HepG2 (cell line): ENCODE data around the gene SH2D3C. TPM values are rescaled to one million over a fixed set of nuclear protein-coding genes. Genes with fewer than 3 reads are reported as not detected.
A peak's percentile ranks its signal among the peaks of the same experiment; 100 is the strongest.

ENCODE experiments used
- ATAC-seq: fragments of 200-7000 bp; cut with Tn5 transposase; 3 replicates; pipeline ENCODE4 v1.9.1; 2020; ENCODE audit warnings: mild to moderate bottlenecking, moderate library complexity
- BruUV-seq: library from RNA; stranded (reverse); fragments of 400-500 nt; replicated peaks from 2 replicates; lab custom pipeline; 2021; lab: Mats Ljungman, UMichigan
- CTCF ChIA-PET: fragments of 300-600 bp; formaldehyde crosslinking; extraction: SDS; loops from one replicate; lab custom pipeline; 2021; ENCODE audit warnings: low total read pairs, inconsistent platforms, low intra/inter-chr PET ratio; lab: Yijun Ruan, JAX
- POLR2A ChIA-PET: fragments of 350-600 bp; sonication (Branson Sonifier 250); formaldehyde crosslinking; loops from one replicate; lab custom pipeline; 2020; ENCODE audit warnings: antibody characterized with exemption, inconsistent platforms; lab: Yijun Ruan, JAX
- DNase-seq: peaks from one replicate; pipeline ENCODE4 v3.0.0-alpha.2; 2015; ENCODE audit warnings: low spot score
- FAIRE-seq: peaks from 3 replicates; lab custom pipeline; 2011; peaks lifted over from hg19 to GRCh38; lab: Jason Lieb, UNC
- H2AFZ ChIP-seq: one replicate; pipeline ENCODE4 v1.6.1; 2011; ENCODE audit warnings: low read length, inconsistent platforms
- H3K27ac ChIP-seq: fragments of 300-600 bp; 3 replicates; pipeline ENCODE4 v1.8.0; 2011; ENCODE audit warnings: mixed run types, mild to moderate bottlenecking, mixed read lengths, low read length, inconsistent platforms; ENCODE audit not compliant: insufficient read depth; ENCODE audit errors: extremely low read length
- H3K27me3 ChIP-seq, 2 experiments: fragments of 200-600 bp in 1 of 2; 2 replicates in 1 of 2; 3 replicates in 1 of 2; pipeline versions ENCODE4 v1.6.0 to v1.8.0; 2011; ENCODE audit warnings: low read length in 2 of 2, mild to moderate bottlenecking in 2 of 2, moderate library complexity in 2 of 2, inconsistent platforms in 1 of 2; ENCODE audit not compliant: insufficient read depth in 2 of 2, control insufficient read depth in 1 of 2
- H3K36me3 ChIP-seq, 2 experiments: fragments of 200-600 bp in 1 of 2; replicated peaks in 1 of 2; 2 replicates in 1 of 2; 3 replicates in 1 of 2; pipeline versions ENCODE4 v1.5.1 to v1.8.0; 2011; ENCODE audit warnings: low read length in 2 of 2, inconsistent platforms in 1 of 2; ENCODE audit not compliant: insufficient read depth in 2 of 2, control insufficient read depth in 1 of 2
- H3K4me1 ChIP-seq: 2 replicates; pipeline ENCODE4 v1.5.1; 2012; ENCODE audit warnings: low read length, inconsistent platforms; ENCODE audit not compliant: insufficient read depth
- H3K4me2 ChIP-seq: 2 replicates; pipeline ENCODE4 v1.6.0; 2011; ENCODE audit warnings: low read depth, low read length, inconsistent platforms
- H3K4me3 ChIP-seq, 3 experiments: fragments of 200-600 bp in 1 of 3; sonication (generic), shearing (Covaris generic) in 1 of 3; replicated peaks in 1 of 3; 2 replicates each; pipeline ENCODE4 v1.5.1; 2011 to 2016; ENCODE audit warnings: low read length in 3 of 3, inconsistent platforms in 2 of 3, low read depth in 2 of 3, mild to moderate bottlenecking in 2 of 3, control low read depth in 1 of 3, mixed read lengths in 1 of 3; ENCODE audit not compliant: insufficient read depth in 1 of 3
- H3K79me2 ChIP-seq: one replicate; pipeline ENCODE4 v1.6.1; 2011; ENCODE audit warnings: low read length, inconsistent platforms; ENCODE audit not compliant: insufficient read depth
- H3K9ac ChIP-seq: 2 replicates; pipeline ENCODE4 v1.6.0; 2011; ENCODE audit warnings: mild to moderate bottlenecking, low read depth, low read length, inconsistent platforms; ENCODE audit not compliant: insufficient read depth
- H3K9me3 ChIP-seq: 2 replicates; pipeline ENCODE4 v1.5.1; 2012; ENCODE audit warnings: mild to moderate bottlenecking, low read length
- H4K20me1 ChIP-seq: 2 replicates; pipeline ENCODE4 v1.6.0; 2011; ENCODE audit warnings: inconsistent platforms, mild to moderate bottlenecking, low read length, moderate library complexity; ENCODE audit not compliant: insufficient read depth
- AKNA ChIP-seq: sonication (generic); formaldehyde crosslinking; IDR thresholded peaks from 2 replicates; pipeline ENCODE4 v1.4.0; 2020; ENCODE audit warnings: missing genetic modification reagents, borderline replicate concordance
- ARNT ChIP-seq: fragments of 450-650 bp; IDR thresholded peaks from 2 replicates; pipeline ENCODE4 v1.6.1; 2017
- ERF ChIP-seq: IDR thresholded peaks from 2 replicates; pipeline ENCODE4 v1.6.1; 2018; ENCODE audit warnings: missing biosample characterization, missing genetic modification reagents
- JUN ChIP-seq: sonication (generic); formaldehyde crosslinking; IDR thresholded peaks from 2 replicates; pipeline ENCODE4 v1.4.0; 2020; ENCODE audit warnings: mild to moderate bottlenecking, missing genetic modification reagents
- KDM6A ChIP-seq: IDR thresholded peaks from 2 replicates; pipeline ENCODE4 v1.6.1; 2016; ENCODE audit warnings: low read depth
- KLF15 ChIP-seq: sonication (generic); formaldehyde crosslinking; IDR thresholded peaks from 2 replicates; pipeline ENCODE4 v1.8.1; 2023; ENCODE audit warnings: borderline replicate concordance, mild to moderate bottlenecking, inconsistent platforms, missing genetic modification reagents, mixed read lengths
- NPAS2 ChIP-seq: sonication (generic); formaldehyde crosslinking; IDR thresholded peaks from 2 replicates; pipeline ENCODE4 v1.8.0; 2022; ENCODE audit warnings: mild to moderate bottlenecking, missing genetic modification reagents, borderline replicate concordance
- PBX3 ChIP-seq: sonication (generic); formaldehyde crosslinking; IDR thresholded peaks from 2 replicates; pipeline ENCODE4 v1.8.1; 2023; ENCODE audit warnings: missing genetic modification reagents, inconsistent platforms, borderline replicate concordance
- RAD51 ChIP-seq: fragments of 450-650 bp; IDR thresholded peaks from 2 replicates; pipeline ENCODE4 v1.6.1; 2016; ENCODE audit warnings: borderline replicate concordance
- RBFOX2 ChIP-seq: fragments of 200-400 bp; formaldehyde crosslinking; IDR thresholded peaks from 2 replicates; pipeline ENCODE4 v1.6.1; 2017; ENCODE audit warnings: low read depth, mild to moderate bottlenecking, low read length
- SNAI1 ChIP-seq: sonication (generic); formaldehyde crosslinking; IDR thresholded peaks from 2 replicates; pipeline ENCODE4 v1.5.0; 2020; ENCODE audit warnings: mild to moderate bottlenecking, missing genetic modification reagents, borderline replicate concordance
- ZNF234 ChIP-seq: sonication (generic); formaldehyde crosslinking; conservative IDR thresholded peaks from 2 replicates; pipeline ENCODE4 v1.5.1; 2020; ENCODE audit warnings: mild to moderate bottlenecking, missing genetic modification reagents
- ZNF235 ChIP-seq: sonication (generic); formaldehyde crosslinking; IDR thresholded peaks from 2 replicates; pipeline ENCODE4 v1.8.1; 2023; ENCODE audit warnings: mild to moderate bottlenecking, missing genetic modification reagents, borderline replicate concordance
- ZNF761 ChIP-seq: sonication (generic); formaldehyde crosslinking; conservative IDR thresholded peaks from 2 replicates; pipeline ENCODE4 v1.4.0; 2020; ENCODE audit warnings: mild to moderate bottlenecking, missing genetic modification reagents
- ZNF776 ChIP-seq: sonication (generic); formaldehyde crosslinking; IDR thresholded peaks from 2 replicates; pipeline ENCODE4 v1.4.0; 2020; ENCODE audit warnings: mild to moderate bottlenecking, missing genetic modification reagents
- ZSCAN12 ChIP-seq: sonication (generic); formaldehyde crosslinking; IDR thresholded peaks from 2 replicates; pipeline ENCODE4 v1.9.0; 2021; ENCODE audit warnings: mild to moderate bottlenecking, missing genetic modification reagents
- WGBS: methylation state at CpG from one replicate; pipeline ENCODE4 v1.1.6; 2017; ENCODE audit warnings: low lambda C conversion rate; 5-methylcytosine and 5-hydroxymethylcytosine counted together
- in situ Hi-C: cut with HindIII; loops from 2 replicates; pipeline ENCODE4 v1.10.0; 2017; ENCODE audit warnings: low pct_unique_long_range_greater_than_20kb; ENCODE audit not compliant: extremely low pct_ligation_motif_present
- intact Hi-C: fragments of 100-400 bp; cut with micrococcal nuclease; formaldehyde crosslinking; loops from one replicate; pipeline ENCODE4 v1.10.0; 2022; ENCODE audit not compliant: unreplicated experiment
- polyA plus RNA-seq, 8 experiments: library from polyadenylated mRNA; depleted of rRNA in 3 of 8; stranded (reverse) in 7 of 8; unstranded in 1 of 8; fragments of >200 nt; fragmentation: Illumina TruSeq in 4 of 8; extraction: Trizol in 4 of 8; gene quantifications; 2 replicates each; pipeline versions ENCODE4 v1.2.1 to v1.2.3, GENCODE V29; 2011 to 2016; ENCODE audit warnings: low read depth in 4 of 8, missing spikeins in 1 of 8, mixed read lengths in 1 of 8; ENCODE audit not compliant: insufficient read depth in 1 of 8
- total RNA-seq, 5 experiments: library from RNA; depleted of rRNA; stranded (reverse); fragments of >200 nt; fragmentation: Illumina TruSeq; extraction: Trizol; gene quantifications; 2 replicates each; pipeline ENCODE4 v1.2.3, GENCODE V29; 2016; ENCODE audit warnings: low read depth in 1 of 5
- TF ChIP-seq, protein P1 (sequence below): sonication (generic); formaldehyde crosslinking; IDR thresholded peaks from 2 replicates; pipeline ENCODE4 v1.4.0; 2020; ENCODE audit warnings: missing genetic modification reagents

SH2D3C gene
- total and polyA plus RNA-seq, 2 of the 13 experiments (the other 11 are each of a cell fraction or from before 2014, with no cell fraction given): not detected

DNA sequence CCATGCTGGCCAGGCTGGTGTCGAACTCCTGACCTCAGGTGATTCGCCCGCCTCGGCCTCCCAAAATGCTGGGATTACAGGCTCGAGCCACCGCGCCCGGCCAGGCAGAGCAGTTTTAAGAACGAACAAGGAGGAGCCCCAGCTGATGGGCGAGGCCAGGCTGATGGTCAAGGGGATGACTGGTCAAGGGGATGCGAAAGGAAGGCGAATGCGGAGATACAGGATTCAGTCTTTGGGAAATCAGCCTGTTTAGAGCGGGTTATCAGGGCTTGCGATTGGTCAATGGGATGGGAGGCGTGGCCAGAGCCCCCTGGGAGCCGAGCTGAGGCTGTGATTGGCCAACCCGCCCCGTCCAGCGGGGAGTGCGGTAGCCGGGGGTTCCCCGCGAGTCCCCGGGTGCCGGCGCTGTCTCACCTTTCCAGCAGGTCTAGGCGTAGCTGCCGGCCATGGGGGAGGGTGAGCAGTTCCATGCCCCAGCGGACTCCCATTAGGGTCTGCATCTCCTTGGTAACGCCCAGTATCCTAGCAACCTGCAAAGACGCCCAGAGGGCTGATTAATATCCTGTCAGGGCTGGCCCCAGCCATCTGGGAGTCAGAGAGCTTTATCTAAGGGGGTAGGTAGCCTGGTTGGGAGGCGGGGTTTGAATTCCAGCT is 35.9 kb downstream of the SH2D3C start:
- peak; percentile 9; the same call in 1 of the 3 replicates for ATAC-seq
- no peaks in the 10 kb centered on the region for H3K79me2 ChIP-seq
- no peak for DNase-seq
- no peak for FAIRE-seq
- no peak overlapping the region for H3K4me3 ChIP-seq
- CTCF ChIA-PET: no interaction called here
- H3K9ac ChIP-seq: no peak overlapping the region
- H4K20me1 ChIP-seq: no peaks in the 10 kb centered on the region
- no peak overlapping the region for H3K4me2 ChIP-seq
- peaks cover 22% of the 10 kb centered on the region for H3K4me1 ChIP-seq
- 41% methylated on average over 30 of the region's 33 CpGs for WGBS
- no peak overlapping the region for H3K27ac ChIP-seq
- H3K27me3 ChIP-seq: peaks cover 5 to 55% of the 10 kb centered on the region in 2 experiments; a peak in 4 of 5 replicates
- in situ Hi-C loops: no loop called here
- H2AFZ ChIP-seq: no peak overlapping the region
- POLR2A ChIA-PET: no interaction called here
- BruUV-seq: no TSS peak
- no peak for TF ChIP-seq RAD51
- TF ChIP-seq JUN: no peak
- no peak for TF ChIP-seq KLF15 (CRISPR knock-in tag)
- TF ChIP-seq ERF (CRISPR knock-in tag): no peak
- no peak for TF ChIP-seq ZNF234 (CRISPR knock-in tag)
- TF ChIP-seq, protein P1, sequence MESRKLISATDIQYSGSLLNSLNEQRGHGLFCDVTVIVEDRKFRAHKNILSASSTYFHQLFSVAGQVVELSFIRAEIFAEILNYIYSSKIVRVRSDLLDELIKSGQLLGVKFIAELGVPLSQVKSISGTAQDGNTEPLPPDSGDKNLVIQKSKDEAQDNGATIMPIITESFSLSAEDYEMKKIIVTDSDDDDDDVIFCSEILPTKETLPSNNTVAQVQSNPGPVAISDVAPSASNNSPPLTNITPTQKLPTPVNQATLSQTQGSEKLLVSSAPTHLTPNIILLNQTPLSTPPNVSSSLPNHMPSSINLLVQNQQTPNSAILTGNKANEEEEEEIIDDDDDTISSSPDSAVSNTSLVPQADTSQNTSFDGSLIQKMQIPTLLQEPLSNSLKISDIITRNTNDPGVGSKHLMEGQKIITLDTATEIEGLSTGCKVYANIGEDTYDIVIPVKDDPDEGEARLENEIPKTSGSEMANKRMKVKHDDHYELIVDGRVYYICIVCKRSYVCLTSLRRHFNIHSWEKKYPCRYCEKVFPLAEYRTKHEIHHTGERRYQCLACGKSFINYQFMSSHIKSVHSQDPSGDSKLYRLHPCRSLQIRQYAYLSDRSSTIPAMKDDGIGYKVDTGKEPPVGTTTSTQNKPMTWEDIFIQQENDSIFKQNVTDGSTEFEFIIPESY (CRISPR knock-in tag): no peak
- no peak for TF ChIP-seq ZSCAN12
- TF ChIP-seq KDM6A (CRISPR knock-in tag): no peak
- TF ChIP-seq ARNT: no peak
- TF ChIP-seq ZNF761 (CRISPR knock-in tag): no peak
- no peak for TF ChIP-seq AKNA (CRISPR knock-in tag)
- TF ChIP-seq PBX3 (CRISPR knock-in tag): no peak
- no peak for TF ChIP-seq ZNF776 (CRISPR knock-in tag)
- no peak for TF ChIP-seq ZNF235 (CRISPR knock-in tag)
- TF ChIP-seq SNAI1 (CRISPR knock-in tag): no peak
- TF ChIP-seq NPAS2 (CRISPR knock-in tag): no peak
- no peak for TF ChIP-seq RBFOX2
- no peaks in the 10 kb centered on the region for H3K9me3 ChIP-seq
- no peaks in the 10 kb centered on the region for H3K36me3 ChIP-seq
- intact Hi-C loops: no loop called here
